Activated naive CD4-positive, alpha-beta T cell treated with anti-CD3 and anti-CD28 coated beads for 36 hours (primary cell): ENCODE data around the gene BRINP3. TPM values are rescaled to one million over a fixed set of nuclear protein-coding genes. Genes with fewer than 3 reads are reported as not detected.

Experiments
- CTCF ChIA-PET: fragments of 350-600 bp; sonication (Branson Sonifier 250); formaldehyde crosslinking; loops from one replicate; lab custom pipeline; 2021; ENCODE audit warnings: antibody characterized with exemption; lab: Charles Lee
- DNase-seq: peaks from one replicate; pipeline ENCODE4 v3.0.0-alpha.2; 2020
- H3K27ac Mint-ChIP-seq: one replicate; pipeline ENCODE4 v1.8.0; 2021; ENCODE audit warnings: mild to moderate bottlenecking, mixed read lengths
- H3K27me3 Mint-ChIP-seq: one replicate; pipeline ENCODE4 v1.8.0; 2021; ENCODE audit warnings: low read depth, mixed read lengths
- H3K36me3 Mint-ChIP-seq: one replicate; pipeline ENCODE4 v1.8.0; 2021; ENCODE audit warnings: low read depth, mixed read lengths
- H3K4me1 Mint-ChIP-seq: one replicate; pipeline ENCODE4 v1.8.0; 2021; ENCODE audit warnings: low read depth, mixed read lengths
- H3K4me3 Mint-ChIP-seq: one replicate; pipeline ENCODE4 v1.8.0; 2021; ENCODE audit warnings: mild to moderate bottlenecking, moderate library complexity, mixed read lengths
- H3K9me3 Mint-ChIP-seq: one replicate; pipeline ENCODE4 v1.8.0; 2021; ENCODE audit warnings: mixed read lengths
- intact Hi-C: fragments of 100-400 bp; cut with micrococcal nuclease; formaldehyde crosslinking; loops from one replicate; pipeline ENCODE4 v1.15.1; 2023
- total RNA-seq, 2 experiments: library from RNA; stranded (reverse); gene quantifications; one replicate each; pipeline ENCODE4 v1.2.3, GENCODE V29; 2021

The BRINP3 gene
- total RNA-seq, 2 experiments from 2014 or later, result not detected

GRCh38 chr1:190365283-190365682, 112.4 kb downstream of the BRINP3 start:
- DNase-seq, result no peak
- Mint-ChIP-seq H3K9me3 (peaks cover 12% of the 10 kb centered on the region), H3K36me3 (no peaks in the 10 kb centered on the region), H3K27me3 (no peaks in the 10 kb centered on the region), H3K27ac (no peak overlapping the region), H3K4me3 (no peak overlapping the region), H3K4me1 (no peaks in the 10 kb centered on the region)
- CTCF ChIA-PET, result no interaction called here
- intact Hi-C loops, result no loop called here

- no peaks in the 10 kb centered on the region for H3K4me1 Mint-ChIP-seq
- H3K9me3 Mint-ChIP-seq, result peaks cover 11% of the 10 kb centered on the region
- no peak for DNase-seq
- H3K36me3 Mint-ChIP-seq, result no peaks in the 10 kb centered on the region
- CTCF ChIA-PET, result no interaction called here
- intact Hi-C loops, result no loop called here
- peak overlapping the region; percentile 35 for H3K27ac Mint-ChIP-seq
- H3K4me3 Mint-ChIP-seq, result no peak overlapping the region
- no peaks in the 10 kb centered on the region for H3K27me3 Mint-ChIP-seq
Measured at GRCh38 chr1:190353538-190354101, 124.0 kb downstream of the BRINP3 start.

GRCh38 chr1:190344454-190344853, 133.2 kb downstream of the BRINP3 start:
- intact Hi-C loops, result no loop called here
- Mint-ChIP-seq H3K9me3 (peaks cover 3% of the 10 kb centered on the region), H3K36me3 (no peaks in the 10 kb centered on the region), H3K27ac (no peak overlapping the region), H3K4me1 (no peaks in the 10 kb centered on the region), H3K4me3 (no peak overlapping the region), H3K27me3 (no peaks in the 10 kb centered on the region)
- CTCF ChIA-PET, result no interaction called here
- DNase-seq, result no peak

GRCh38 chr1:190338829-190339228, 138.8 kb downstream of the BRINP3 start:
- no peaks in the 10 kb centered on the region for H3K36me3 Mint-ChIP-seq
- CTCF ChIA-PET, result no interaction called here

GRCh38 chr1:190328871-190329270, 148.8 kb downstream of the BRINP3 start:
- H3K27ac Mint-ChIP-seq, result no peak overlapping the region
- no peaks in the 10 kb centered on the region for H3K36me3 Mint-ChIP-seq
- no peaks in the 10 kb centered on the region for H3K27me3 Mint-ChIP-seq
- CTCF ChIA-PET, result no interaction called here
- no peak for DNase-seq
- H3K9me3 Mint-ChIP-seq, result peaks cover 4% of the 10 kb centered on the region
- no peaks in the 10 kb centered on the region for H3K4me1 Mint-ChIP-seq
- intact Hi-C loops, result no loop called here
- no peak overlapping the region for H3K4me3 Mint-ChIP-seq

More at GRCh38 chr1:190338829-190339228, 138.8 kb downstream of the BRINP3 start:
- Mint-ChIP-seq H3K27me3 (no peaks in the 10 kb centered on the region), H3K4me3 (no peak overlapping the region), H3K9me3 (peaks cover 1% of the 10 kb centered on the region), H3K4me1 (no peaks in the 10 kb centered on the region), H3K27ac (no peak overlapping the region)
- DNase-seq, result no peak
- intact Hi-C loops, result no loop called here

- intact Hi-C loops, result no loop called here
- no peak overlapping the region for H3K27ac Mint-ChIP-seq
- H3K4me1 Mint-ChIP-seq, result no peaks in the 10 kb centered on the region
- H3K4me3 Mint-ChIP-seq, result no peak overlapping the region
- no peaks in the 10 kb centered on the region for H3K27me3 Mint-ChIP-seq
- no peak for DNase-seq
- CTCF ChIA-PET, result no interaction called here
- H3K36me3 Mint-ChIP-seq, result no peaks in the 10 kb centered on the region
- H3K9me3 Mint-ChIP-seq, result peaks cover 4% of the 10 kb centered on the region
Measured at GRCh38 chr1:190328361-190328760, 149.3 kb downstream of the BRINP3 start.

GRCh38 chr1:190327271-190327670, 150.4 kb downstream of the BRINP3 start:
- H3K27me3 Mint-ChIP-seq, result no peaks in the 10 kb centered on the region
- peaks cover 4% of the 10 kb centered on the region for H3K9me3 Mint-ChIP-seq
- CTCF ChIA-PET, result no interaction called here
- H3K27ac Mint-ChIP-seq, result no peak overlapping the region
- intact Hi-C loops, result no loop called here
- no peaks in the 10 kb centered on the region for H3K36me3 Mint-ChIP-seq
- no peak overlapping the region for H3K4me3 Mint-ChIP-seq
- no peaks in the 10 kb centered on the region for H3K4me1 Mint-ChIP-seq
- no peak for DNase-seq

GRCh38 chr1:190323530-190323929, 154.1 kb downstream of the BRINP3 start:
- Mint-ChIP-seq H3K9me3 (peaks cover 2% of the 10 kb centered on the region), H3K36me3 (no peaks in the 10 kb centered on the region), H3K27me3 (no peaks in the 10 kb centered on the region), H3K4me1 (no peaks in the 10 kb centered on the region), H3K27ac (no peak overlapping the region), H3K4me3 (no peak overlapping the region)
- no peak for DNase-seq
- CTCF ChIA-PET, result no interaction called here
- intact Hi-C loops, result no loop called here

GRCh38 chr1:190322274-190322673, 155.4 kb downstream of the BRINP3 start:
- Mint-ChIP-seq H3K4me3 (no peak overlapping the region), H3K9me3 (peaks cover 2% of the 10 kb centered on the region), H3K27me3 (no peaks in the 10 kb centered on the region), H3K36me3 (no peaks in the 10 kb centered on the region), H3K27ac (no peak overlapping the region), H3K4me1 (no peaks in the 10 kb centered on the region)
- DNase-seq, result no peak
- intact Hi-C loops, result no loop called here
- CTCF ChIA-PET, result no interaction called here

GRCh38 chr1:190320952-190321351, 156.7 kb downstream of the BRINP3 start:
- H3K4me3 Mint-ChIP-seq, result no peak overlapping the region
- no peak for DNase-seq
- intact Hi-C loops, result no loop called here
- H3K27ac Mint-ChIP-seq, result no peak overlapping the region
- no peaks in the 10 kb centered on the region for H3K36me3 Mint-ChIP-seq
- CTCF ChIA-PET, result no interaction called here
- H3K9me3 Mint-ChIP-seq, result no peaks in the 10 kb centered on the region
- H3K27me3 Mint-ChIP-seq, result no peaks in the 10 kb centered on the region
- H3K4me1 Mint-ChIP-seq, result no peaks in the 10 kb centered on the region

GRCh38 chr1:190312763-190313162, 164.9 kb downstream of the BRINP3 start:
- Mint-ChIP-seq H3K4me1 (no peaks in the 10 kb centered on the region), H3K27me3 (no peaks in the 10 kb centered on the region), H3K36me3 (no peaks in the 10 kb centered on the region), H3K4me3 (no peak overlapping the region), H3K27ac (no peak overlapping the region), H3K9me3 (no peaks in the 10 kb centered on the region)
- intact Hi-C loops, result no loop called here
- no peak for DNase-seq
- CTCF ChIA-PET, result no interaction called here

GRCh38 chr1:190303501-190303900, 174.2 kb downstream of the BRINP3 start:
- Mint-ChIP-seq H3K27me3 (no peaks in the 10 kb centered on the region), H3K4me1 (no peaks in the 10 kb centered on the region), H3K4me3 (no peak overlapping the region), H3K27ac (no peak overlapping the region), H3K36me3 (no peaks in the 10 kb centered on the region), H3K9me3 (peaks cover 2% of the 10 kb centered on the region)
- no peak for DNase-seq
- intact Hi-C loops, result no loop called here
- CTCF ChIA-PET, result no interaction called here

- intact Hi-C loops, result no loop called here
- no peaks in the 10 kb centered on the region for H3K27me3 Mint-ChIP-seq
- no peak overlapping the region for H3K27ac Mint-ChIP-seq
- CTCF ChIA-PET, result no interaction called here
- H3K9me3 Mint-ChIP-seq, result peaks cover 6% of the 10 kb centered on the region
- no peak for DNase-seq
- H3K4me1 Mint-ChIP-seq, result no peaks in the 10 kb centered on the region
- H3K4me3 Mint-ChIP-seq, result no peak overlapping the region
- no peaks in the 10 kb centered on the region for H3K36me3 Mint-ChIP-seq
Measured at GRCh38 chr1:190296453-190296852, 181.2 kb downstream of the BRINP3 start.
